HG03457 (cell line): ENCODE measurements around the gene SLC24A3.

ENCODE experiments used
- ATAC-seq: cut with Tn5 transposase; IDR thresholded peaks from one replicate; pipeline ENCODE4 v1.9.1; 2021; ENCODE audit warnings: moderate number of reproducible peaks; ENCODE audit not compliant: unreplicated experiment

SLC24A3 gene

DNA sequence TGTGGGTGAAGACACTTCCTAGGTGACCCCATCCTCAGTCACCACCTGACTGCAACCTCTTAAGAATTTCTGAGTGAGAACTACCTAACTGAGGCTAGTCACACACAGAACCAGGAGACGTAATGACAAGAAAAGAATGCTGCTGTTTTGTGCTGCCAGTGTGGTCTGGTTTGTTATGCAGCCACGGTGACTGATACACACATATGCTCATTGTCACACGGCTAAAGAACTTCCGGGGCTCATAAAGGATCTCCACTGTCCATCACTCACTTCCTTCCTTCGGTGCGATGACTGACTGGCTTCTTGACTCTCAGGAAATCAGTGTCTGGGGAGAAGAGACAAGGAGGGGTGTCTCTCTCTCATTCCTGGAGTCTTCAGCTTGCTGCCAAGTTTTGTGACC lies 88.0 kb downstream of the SLC24A3 start:
- no peak for ATAC-seq

DNA sequence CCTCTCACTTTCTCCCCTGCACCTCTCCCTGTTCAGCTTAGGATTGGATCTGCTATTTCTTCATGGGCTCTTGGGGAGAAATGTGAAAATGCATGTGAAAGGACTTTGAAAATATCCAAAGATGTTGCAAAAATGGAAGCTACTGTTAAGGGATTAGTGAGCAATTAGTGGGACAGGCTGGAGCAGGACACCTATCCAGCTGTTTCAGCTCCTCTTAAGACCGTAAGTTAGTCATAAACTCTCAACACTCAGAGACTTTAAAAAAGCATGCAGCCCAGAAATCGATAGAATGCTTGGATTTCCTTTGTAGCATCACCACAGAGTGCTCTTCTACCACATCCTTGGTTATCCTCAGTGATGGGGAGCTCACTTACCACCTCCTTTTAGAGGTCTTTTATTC lies 88.7 kb downstream of the SLC24A3 start:
- ATAC-seq, result no peak

DNA sequence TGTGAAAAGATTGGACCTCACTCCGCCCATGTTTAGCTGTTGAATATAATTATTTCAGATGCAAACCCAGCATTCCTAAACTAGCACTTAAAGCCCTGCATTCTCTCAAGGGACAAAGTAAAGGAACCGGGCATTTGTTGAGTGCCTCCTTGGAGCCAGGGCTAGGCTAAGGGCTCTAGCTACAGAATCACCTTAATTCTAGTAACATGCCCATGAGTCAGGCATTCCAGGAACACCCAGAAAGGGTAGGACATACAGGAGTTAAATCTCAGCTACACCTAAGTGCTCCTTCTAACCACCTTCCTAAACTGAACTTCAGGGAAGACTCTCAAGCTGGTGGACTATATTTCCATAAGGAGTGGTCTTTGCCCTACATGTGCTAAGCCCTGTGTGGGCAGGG lies 89.4 kb downstream of the SLC24A3 start:
- no peak for ATAC-seq

DNA sequence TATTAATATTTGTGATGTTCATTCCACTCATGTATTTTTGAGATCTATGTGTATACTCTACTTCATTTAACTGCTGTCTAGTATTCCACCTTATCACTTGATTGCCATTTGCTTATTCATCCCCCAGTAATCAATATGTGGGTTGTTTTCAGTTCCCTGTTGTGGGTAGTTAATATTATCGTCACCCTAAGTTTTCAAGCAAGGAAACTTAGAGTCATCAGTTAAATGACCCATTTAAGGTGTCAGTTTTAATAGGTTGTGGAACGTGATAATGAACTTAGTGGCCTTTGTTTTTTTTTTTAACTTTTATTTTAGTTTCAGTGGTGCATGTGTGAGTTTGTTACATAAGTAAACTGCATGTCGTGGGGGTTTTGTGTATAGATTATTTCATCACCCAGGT lies 90.3 kb downstream of the SLC24A3 start:
- ATAC-seq, result no peak

DNA sequence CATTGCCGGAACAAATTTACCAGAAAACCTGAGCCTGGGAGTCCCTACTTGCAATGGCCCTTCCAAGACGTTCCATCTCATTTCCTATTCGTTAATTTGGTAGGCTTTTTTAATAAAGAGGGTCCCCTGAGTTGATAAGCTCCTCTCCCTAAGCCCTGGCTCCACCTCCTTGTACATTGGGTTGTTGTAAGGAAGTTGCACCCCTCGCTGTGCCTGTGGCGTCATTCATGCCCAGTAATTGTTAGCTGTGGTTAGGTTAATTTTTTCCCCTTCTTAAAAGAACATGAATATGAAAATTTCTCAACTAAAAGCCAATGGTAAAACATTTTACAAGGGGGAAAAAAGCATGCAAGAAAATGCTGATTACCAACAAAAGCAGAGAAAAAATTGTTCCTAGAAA lies 91.9 kb downstream of the SLC24A3 start:
- no peak for ATAC-seq

DNA sequence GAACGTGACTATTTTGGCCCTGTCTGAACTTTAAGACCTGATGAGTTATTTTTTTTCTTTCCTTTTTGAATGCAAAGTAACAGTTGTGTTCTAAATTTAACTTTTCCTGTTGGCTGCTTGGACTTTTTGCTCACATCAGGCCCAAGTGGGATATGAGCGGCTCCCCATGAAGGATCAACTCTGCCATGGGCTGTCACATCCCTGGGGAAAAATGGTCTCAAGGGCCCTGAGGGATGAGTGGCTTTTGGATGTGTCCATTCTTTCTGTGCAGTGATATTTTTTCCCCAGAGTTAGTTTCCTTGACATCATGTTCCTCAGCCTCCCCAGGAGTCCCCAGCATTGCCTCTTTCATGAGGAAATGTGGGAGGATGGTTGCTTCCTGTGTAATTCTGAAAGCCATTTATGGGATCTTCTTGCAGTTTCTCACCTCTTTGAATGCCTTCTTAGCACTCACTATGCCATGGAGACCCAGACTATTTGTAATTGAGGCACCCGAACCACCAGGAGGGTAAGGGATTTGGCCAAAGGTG lies 92.5 kb downstream of the SLC24A3 start:
- no peak for ATAC-seq

DNA sequence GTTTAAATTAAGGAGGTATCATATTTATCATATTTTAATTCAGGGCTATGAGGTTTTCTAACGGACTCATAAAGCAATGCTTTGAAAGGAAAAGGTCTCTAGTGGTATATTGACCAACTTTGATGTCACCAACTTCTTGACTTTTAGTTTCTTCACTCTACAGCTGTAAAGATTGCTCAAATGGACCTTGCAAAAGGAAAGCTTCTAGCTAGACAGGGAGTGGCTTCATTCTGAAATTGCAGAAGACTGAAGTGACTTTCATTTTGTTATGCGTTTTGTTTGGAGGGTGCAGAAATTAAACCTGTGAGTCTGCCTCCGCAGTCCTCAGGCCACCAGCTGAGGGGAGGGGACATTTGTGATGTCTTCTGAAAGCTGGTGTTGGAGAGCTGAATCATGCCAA lies 95.7 kb downstream of the SLC24A3 start:
- ATAC-seq, result no peak

DNA sequence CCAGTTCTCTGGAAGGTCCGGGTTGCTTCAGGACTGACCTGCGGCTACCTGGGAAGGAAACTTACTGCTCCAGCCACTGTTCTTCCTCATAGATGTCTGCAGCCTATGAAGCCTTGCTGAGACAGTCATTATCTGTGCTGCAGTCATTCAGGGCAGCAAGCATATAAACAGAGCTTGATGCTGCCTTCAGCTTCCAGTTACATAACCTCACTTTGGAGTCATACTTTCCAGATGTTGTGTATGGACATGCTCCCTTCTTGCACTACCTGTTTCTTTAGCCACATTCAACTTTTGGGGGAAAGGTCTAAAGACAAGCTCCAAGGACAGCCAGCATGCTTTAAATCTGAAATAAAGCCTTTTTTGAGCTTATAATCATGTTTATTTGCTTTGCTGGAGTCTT lies 98.1 kb downstream of the SLC24A3 start:
- no peak for ATAC-seq

DNA sequence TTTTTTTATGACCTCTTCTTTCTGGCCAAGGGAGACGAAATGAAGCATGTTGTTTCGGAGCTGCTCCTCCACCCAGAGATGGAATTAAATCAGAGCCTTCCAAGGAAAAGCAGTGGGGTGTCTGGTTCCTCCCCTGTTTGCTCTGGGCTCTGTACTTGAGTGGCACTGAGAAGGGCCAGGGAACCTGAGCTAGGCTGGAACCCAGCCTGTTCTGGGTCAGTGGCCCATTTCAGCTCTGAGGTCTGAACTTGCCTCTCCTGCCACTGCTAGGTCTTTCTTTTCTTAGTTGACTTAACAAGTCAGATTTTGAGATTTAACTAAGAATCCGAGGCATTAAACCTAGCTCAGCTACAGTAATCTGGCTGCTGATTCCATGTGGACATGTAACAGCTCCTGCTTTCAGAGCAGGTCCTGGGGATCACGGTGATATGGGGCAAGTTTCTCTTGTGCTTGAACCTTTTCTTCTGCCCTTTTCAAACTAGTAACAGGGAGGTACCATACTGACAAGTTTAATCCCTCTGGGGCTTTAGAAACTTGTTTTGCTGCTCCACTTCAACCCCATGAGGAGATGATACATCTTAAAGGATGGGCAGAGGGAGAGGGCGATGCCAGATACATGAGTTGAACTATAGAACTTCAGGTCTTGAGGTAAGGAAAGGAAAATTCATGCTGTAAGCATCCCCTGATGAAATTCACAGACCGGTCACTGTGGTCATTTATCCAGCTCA lies 101.1 kb downstream of the SLC24A3 start:
- no peak for ATAC-seq

DNA sequence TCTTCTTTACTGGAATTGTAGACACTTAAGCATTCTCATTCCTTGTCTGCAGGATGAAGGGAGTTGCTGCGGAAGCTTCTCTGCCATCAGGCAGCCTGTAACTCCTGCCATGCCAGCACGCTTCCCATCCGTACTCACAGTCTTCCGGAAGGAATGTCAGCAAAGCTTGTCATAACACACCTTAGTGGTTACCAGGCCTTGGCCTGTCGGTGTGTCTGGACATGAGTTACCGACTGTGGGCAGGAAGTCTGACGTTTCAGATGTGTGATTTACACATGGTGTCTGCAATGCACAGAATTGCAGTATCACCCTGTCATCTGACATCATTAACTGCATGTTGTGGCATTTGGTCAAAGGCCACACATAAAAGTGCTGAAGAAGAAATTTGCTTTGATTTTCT lies 102.2 kb downstream of the SLC24A3 start:
- no peak for ATAC-seq

DNA sequence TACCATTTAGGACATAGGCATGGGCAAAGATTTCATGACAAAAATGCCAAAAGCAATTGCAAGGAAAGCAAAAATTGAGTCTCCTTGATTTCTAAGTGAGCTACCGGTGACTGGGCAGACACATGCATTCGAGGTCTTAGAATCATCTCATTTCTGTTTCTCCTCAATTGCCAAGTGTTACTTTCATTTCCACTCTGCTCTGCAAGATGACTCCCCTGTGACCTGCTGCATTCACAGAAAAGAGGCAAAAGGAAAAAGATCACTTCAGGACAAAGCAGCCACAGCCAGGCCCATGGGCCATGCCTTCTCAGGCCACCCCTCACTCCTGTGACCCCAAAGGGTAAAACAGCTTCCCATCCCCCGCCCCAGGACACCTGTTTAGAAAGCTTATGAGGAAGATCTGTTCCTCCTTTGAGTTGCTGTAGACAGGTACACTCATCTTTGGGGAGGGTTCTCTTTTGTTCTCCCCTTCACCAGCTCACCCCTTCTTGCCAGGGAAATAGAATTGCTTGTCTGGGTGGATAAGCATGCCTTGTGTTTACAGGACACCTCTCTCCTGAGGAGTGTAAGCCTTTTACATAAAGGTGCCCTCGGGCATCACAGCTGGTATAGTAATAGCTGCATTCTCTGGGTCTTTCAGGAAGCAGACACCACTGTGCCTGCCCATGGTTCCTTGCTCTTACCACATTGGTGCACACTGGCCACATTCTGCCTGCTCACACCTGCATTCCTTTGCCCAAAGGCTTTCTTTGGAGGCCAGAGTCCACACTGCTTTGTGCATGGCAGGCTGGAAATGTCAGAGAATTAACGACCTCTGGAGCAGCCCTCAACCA lies 105.0 kb downstream of the SLC24A3 start:
- no peak for ATAC-seq

DNA sequence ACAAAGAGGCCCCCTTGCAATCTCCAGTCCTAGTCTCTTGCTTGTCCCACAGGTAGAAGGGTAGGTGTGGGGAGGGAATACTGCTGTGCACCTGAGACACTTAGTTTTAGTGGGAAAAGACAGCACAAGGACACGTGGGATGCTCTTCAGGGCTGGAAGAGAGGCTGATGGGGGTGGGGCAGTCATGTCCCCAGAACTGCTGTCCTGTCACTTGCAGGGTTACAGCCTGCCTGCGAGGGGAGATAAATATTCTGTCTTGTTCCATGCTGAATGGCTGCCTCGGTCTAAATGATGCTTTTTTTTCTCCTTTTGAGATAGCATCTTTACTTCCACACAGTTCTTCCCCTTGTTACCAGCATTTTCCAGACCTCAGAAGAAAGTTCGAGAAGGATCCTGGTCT lies 106.2 kb downstream of the SLC24A3 start:
- ATAC-seq, result no peak

DNA sequence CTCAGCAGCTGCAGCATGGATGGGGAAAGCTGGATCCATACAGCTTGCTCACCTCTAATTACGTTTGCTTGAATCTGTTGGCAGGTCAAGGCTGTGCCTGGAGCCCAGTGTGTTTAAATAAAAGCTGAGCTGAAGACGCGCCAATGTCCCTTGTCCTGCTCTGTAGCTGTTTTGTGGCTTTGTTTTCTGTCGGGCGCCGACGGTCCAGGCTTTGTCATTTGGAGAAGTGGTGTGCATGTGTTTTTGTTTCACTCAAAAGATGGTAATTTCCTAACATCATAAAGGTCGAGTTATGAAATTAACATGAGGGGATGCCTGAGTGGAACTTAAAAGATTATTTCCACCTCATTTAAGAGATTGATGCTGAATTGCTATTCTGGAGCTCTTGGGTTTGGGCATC lies 107.6 kb downstream of the SLC24A3 start:
- no peak for ATAC-seq

DNA sequence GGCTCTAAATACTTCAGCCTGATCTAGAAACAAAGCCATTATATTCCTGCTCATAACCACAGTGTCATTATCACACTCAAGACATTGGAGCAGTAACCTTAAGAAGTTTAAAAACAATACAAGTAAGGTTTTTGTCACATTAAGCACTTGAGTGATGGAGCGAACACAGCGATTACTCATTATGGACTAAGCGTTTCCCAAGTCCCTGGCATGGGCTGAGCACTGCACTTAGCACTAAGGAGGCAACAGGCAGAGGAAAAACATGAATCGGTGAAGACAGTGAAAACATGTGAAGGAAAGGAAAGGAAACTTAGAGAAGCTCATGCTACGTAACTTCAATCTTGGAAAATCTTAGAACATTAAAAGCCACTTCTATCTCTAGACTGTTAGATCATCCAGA lies 108.7 kb downstream of the SLC24A3 start:
- ATAC-seq, result no peak

DNA sequence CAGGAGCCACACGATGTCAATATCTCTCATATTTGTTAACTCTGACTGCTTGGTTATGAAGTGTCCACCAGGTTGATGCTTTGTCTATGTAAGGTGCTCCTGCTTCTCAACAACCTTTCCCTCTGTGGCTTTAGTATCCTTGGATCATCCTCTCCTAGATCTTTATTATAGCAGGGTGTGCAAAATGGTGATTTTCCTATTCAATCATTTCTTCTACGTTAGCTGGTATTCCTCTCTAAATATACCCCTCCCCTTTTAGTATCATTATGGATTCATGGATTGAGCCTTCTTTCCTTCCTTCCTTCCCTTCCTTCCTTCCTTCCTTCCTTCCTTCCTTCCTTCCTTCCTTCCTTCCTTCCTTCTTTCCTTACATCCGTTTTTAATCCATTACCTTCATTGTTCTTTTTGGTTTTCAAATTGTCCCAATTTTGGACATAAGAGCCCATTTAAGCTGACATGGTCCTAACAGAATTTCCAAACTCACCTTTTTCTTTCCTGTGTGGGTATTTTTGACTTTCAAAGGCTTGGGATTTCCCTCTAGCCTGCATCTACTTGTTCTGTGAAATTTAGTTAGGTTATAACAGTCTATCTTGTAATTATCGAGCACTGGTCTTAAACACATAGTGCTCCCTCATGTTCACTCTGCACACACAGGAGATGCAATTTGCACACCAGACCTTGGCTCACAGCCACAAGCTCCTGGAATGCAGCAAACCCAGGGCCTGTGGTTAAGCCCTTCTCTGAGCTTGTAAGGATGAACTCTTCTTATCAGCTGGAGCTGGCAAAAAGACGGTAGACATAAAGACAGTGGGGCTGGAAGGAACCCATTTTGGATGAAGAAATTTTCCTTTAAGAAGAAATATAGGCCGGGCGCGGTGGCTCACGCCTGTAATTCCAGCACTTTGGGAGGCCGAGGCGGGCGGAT lies 109.9 kb downstream of the SLC24A3 start:
- no peak for ATAC-seq

DNA sequence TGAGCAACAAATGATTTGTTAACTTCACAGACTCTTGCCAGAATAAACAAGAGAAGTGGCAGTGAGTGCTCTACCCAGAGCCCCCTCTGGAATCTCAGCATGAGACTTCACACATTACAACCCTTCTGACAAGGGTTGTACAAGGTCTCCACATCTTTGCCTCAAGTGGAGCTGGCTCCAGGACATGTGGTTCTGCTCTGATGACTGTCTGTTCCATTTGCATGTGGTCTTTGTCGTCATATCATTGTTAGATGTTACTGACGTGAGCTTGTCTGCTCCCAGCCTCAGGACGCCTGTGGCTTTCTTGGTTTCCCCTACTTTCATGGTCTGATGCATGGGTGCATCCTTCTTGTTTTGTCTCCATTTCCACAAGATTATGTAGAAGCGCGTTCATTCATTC lies 115.0 kb downstream of the SLC24A3 start:
- ATAC-seq, result no peak

DNA sequence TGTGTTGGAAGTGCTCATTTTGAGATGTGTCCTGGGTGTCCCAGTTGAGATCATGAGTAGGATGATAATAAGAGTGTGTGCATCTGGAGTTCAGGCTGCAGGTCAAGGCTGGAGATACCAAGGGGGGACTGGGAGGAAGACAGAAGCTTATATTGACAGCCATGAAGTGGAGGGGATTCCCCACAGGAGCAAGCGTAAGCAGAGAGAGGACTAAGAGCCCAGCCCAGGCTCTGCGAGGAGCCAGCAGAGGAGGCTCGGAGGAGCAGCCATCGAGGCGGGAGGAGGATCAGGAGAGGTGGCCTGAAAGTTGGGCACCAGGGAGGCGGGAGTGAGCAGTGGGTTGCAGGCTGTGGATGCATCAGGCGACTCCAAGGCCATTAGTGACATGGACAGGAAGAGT lies 116.2 kb downstream of the SLC24A3 start:
- ATAC-seq, result no peak

DNA sequence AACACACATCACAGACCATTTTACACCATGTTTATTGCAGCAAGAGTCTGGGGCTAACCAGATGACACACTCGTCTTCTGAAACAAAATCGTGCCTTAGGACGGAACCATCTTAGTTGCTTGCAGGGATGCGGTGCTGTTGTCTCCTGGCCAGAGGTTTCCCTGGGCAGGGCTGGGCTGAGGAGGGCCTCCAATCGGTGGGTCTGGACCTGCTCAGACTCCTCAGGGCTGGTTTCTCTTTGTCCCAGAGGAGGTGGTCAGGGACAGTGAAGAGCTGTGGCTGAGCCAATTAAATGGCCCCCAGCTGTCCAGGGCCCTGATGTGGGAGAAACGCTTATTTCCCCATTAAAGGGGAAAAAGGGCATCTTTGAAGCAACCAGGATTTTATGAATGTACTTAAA lies 117.6 kb downstream of the SLC24A3 start:
- ATAC-seq, result no peak

DNA sequence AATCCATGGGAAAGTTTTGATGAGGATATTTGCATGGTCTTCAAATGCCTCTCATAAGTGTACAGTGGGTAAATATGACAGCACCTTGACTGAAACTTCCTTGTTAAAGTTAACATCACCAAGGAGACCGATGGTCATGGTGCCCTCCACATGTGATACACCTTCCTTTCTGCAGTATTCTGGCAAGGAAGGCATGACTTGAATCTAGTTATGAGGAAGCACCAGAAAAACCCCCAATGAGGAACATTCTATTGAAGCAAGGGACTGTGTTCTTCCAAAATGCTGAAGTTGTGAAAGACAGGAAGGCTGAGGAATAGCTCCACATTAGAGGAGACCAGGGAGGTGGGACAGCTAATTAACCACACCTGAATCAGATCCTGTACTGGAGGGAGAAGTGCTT lies 118.3 kb downstream of the SLC24A3 start:
- no peak for ATAC-seq

DNA sequence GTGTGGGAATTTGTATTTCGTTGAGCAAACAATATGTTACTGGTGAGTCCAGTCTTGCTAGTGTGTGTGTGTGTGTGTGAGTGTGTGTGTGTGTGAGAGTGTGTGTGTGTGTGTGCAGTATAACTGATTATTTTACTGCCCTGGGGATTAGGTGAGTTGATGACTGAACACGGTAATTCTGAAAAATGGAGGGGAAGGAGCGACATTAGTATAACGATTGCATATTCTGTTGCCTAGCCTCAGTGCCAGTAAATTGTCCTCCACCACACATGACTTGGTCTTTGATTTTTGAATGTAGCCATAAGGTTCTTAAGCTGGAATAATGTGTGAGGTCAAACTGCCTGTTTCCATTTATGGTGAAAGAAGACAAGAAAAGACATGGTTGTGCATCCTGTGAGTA lies 121.1 kb downstream of the SLC24A3 start:
- ATAC-seq, result no peak

DNA sequence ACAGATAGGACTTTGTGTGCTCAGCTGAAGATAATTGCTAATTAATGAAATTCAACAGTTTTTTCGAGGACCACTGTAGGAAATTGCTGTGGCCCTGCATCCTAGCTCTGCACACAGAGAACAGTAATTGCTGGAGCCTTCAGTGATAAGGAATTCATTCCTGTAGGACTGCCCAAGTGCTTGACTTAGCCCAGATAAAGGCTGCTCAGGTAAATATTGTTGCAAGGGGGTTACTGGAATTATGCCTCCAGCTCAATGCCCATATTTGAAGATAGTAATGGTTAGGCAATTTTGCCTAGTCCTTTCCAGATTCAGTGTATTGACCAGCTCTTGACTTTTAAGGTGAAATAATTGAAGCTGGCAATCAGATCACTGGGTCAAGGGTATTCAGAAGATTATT lies 122.9 kb downstream of the SLC24A3 start:
- ATAC-seq, result no peak
